GM23338 (cell line): Measurements from ENCODE around the gene LINGO4. TPM values are rescaled to one million over a fixed set of nuclear protein-coding genes. Genes with fewer than 3 reads are reported as not detected.

Experiments used
- ATAC-seq: fragments of 200-7000 bp; cut with Tn5 transposase; 3 replicates; pipeline ENCODE4 v1.9.1; 2020
- DNase-seq: peaks from one replicate; pipeline ENCODE4 v3.0.0-alpha.2; 2015; ENCODE audit warnings: low spot score
- H2AFZ ChIP-seq: fragments of 200-600 bp; sonication (generic); 2 replicates; pipeline ENCODE4 v1.8.0; 2016; ENCODE audit warnings: antibody characterized with exemption, mild to moderate bottlenecking, moderate library complexity
- H3F3A ChIP-seq: fragments of 200-600 bp; sonication (generic); replicated peaks from 2 replicates; pipeline ENCODE4 v1.8.0; 2017; ENCODE audit warnings: antibody characterized with exemption, mixed run types, low read depth
- H3K27ac ChIP-seq: fragments of 200-600 bp; sonication (generic); 2 replicates; pipeline ENCODE4 v1.6.1; 2016; ENCODE audit warnings: low read depth
- H3K27me3 ChIP-seq: fragments of 200-600 bp; sonication (generic); 2 replicates; pipeline ENCODE4 v1.8.0; 2016; ENCODE audit warnings: mild to moderate bottlenecking, mixed run types, moderate library complexity; ENCODE audit not compliant: insufficient read depth
- H3K36me3 ChIP-seq: fragments of 200-600 bp; sonication (generic); 2 replicates; pipeline ENCODE4 v1.8.0; 2016; ENCODE audit warnings: mild to moderate bottlenecking; ENCODE audit not compliant: insufficient read depth
- H3K4me1 ChIP-seq: fragments of 200-600 bp; sonication (generic); 2 replicates; pipeline ENCODE4 v1.8.0; 2016; ENCODE audit warnings: mild to moderate bottlenecking, moderate library complexity; ENCODE audit not compliant: insufficient read depth
- H3K4me2 ChIP-seq: fragments of 200-600 bp; sonication (generic); 2 replicates; pipeline ENCODE4 v1.7.1; 2017; ENCODE audit warnings: mixed run types
- H3K4me3 ChIP-seq: fragments of 200-600 bp; sonication (generic); 2 replicates; pipeline ENCODE4 v1.6.1; 2016; ENCODE audit warnings: mixed run types
- H3K79me2 ChIP-seq: fragments of 200-600 bp; sonication (generic); replicated peaks from 2 replicates; pipeline ENCODE4 v1.8.0; 2017; ENCODE audit warnings: mild to moderate bottlenecking; ENCODE audit not compliant: insufficient read depth
- H3K9me2 ChIP-seq: fragments of 200-600 bp; sonication (generic); 2 replicates; pipeline ENCODE4 v1.8.0; 2017; ENCODE audit not compliant: insufficient read depth
- H4K20me1 ChIP-seq: fragments of 200-600 bp; sonication (generic); replicated peaks from 2 replicates; pipeline ENCODE4 v1.8.0; 2017; ENCODE audit warnings: mild to moderate bottlenecking; ENCODE audit not compliant: insufficient read depth
- H3K27ac Mint-ChIP-seq: 2 replicates; pipeline ENCODE4 v1.8.0; 2020; ENCODE audit warnings: inconsistent platforms, mild to moderate bottlenecking, moderate library complexity, mixed read lengths
- H3K27me3 Mint-ChIP-seq: 3 replicates; pipeline ENCODE4 v1.8.0; 2022; ENCODE audit warnings: low read depth, mild to moderate bottlenecking, moderate library complexity, mixed read lengths, inconsistent platforms; ENCODE audit not compliant: insufficient read depth, poor library complexity
- H3K36me3 Mint-ChIP-seq: 3 replicates; pipeline ENCODE4 v1.8.0; 2021; ENCODE audit warnings: low read depth, mild to moderate bottlenecking, inconsistent platforms, moderate library complexity, mixed read lengths
- H3K4me1 Mint-ChIP-seq: 3 replicates; pipeline ENCODE4 v1.8.0; 2020; ENCODE audit warnings: mild to moderate bottlenecking, inconsistent platforms, mixed read lengths
- H3K4me3 Mint-ChIP-seq: 3 replicates; pipeline ENCODE4 v1.8.0; 2021; ENCODE audit warnings: moderate library complexity, mild to moderate bottlenecking, inconsistent platforms, mixed read lengths
- H3K9me3 Mint-ChIP-seq: 3 replicates; pipeline ENCODE4 v1.8.0; 2020; ENCODE audit warnings: moderate library complexity, mild to moderate bottlenecking, inconsistent platforms, mixed read lengths
- CREB1 ChIP-seq: fragments of 250-450 bp; sonication (Bioruptor Pico); IDR thresholded peaks from 2 replicates; pipeline ENCODE4 v1.5.0; 2020; ENCODE audit warnings: low read depth, mild to moderate bottlenecking, moderate library complexity
- CTCF ChIP-seq, 2 experiments: fragments of 200-600 bp in 1 of 2; sonication (generic) in 1 of 2; conservative IDR thresholded peaks; 2 replicates each; pipeline versions ENCODE4 v1.5.1 to v1.6.1; 2016 to 2017; ENCODE audit warnings: antibody characterized with exemption in 2 of 2, low read depth in 2 of 2, mild to moderate bottlenecking in 2 of 2, moderate library complexity in 1 of 2
- ETS1 ChIP-seq: IDR thresholded peaks from 2 replicates; pipeline ENCODE4 v1.6.1; 2016; ENCODE audit warnings: antibody characterized with exemption
- EZH2 ChIP-seq: fragments of 200-600 bp; sonication (generic); IDR thresholded peaks from one replicate; pipeline ENCODE4 v1.8.0; 2017; ENCODE audit warnings: antibody characterized with exemption, mild to moderate bottlenecking, low read depth; ENCODE audit not compliant: unreplicated experiment
- EZH2phosphoT487 ChIP-seq: fragments of 200-600 bp; sonication (generic); IDR thresholded peaks from one replicate; pipeline ENCODE4 v1.8.1; 2018; ENCODE audit warnings: antibody characterized with exemption; ENCODE audit not compliant: unreplicated experiment
- NANOG ChIP-seq: IDR thresholded peaks from 2 replicates; pipeline ENCODE4 v1.6.1; 2016; ENCODE audit warnings: antibody characterized with exemption, borderline replicate concordance
- POLR2AphosphoS5 ChIP-seq: IDR thresholded peaks from 2 replicates; pipeline ENCODE4 v1.6.1; 2016; ENCODE audit warnings: antibody characterized with exemption, low read depth
- REST ChIP-seq: IDR thresholded peaks from one replicate; pipeline ENCODE4 v1.6.1; 2018; ENCODE audit warnings: antibody characterized with exemption; ENCODE audit not compliant: unreplicated experiment
- ZNF114 ChIP-seq: fragments of 250-450 bp; sonication (Bioruptor Pico); IDR thresholded peaks from 2 replicates; pipeline ENCODE4 v1.5.0; 2020; ENCODE audit warnings: mild to moderate bottlenecking, moderate library complexity
- ZNF331 ChIP-seq: fragments of 250-450 bp; sonication (Bioruptor Pico); IDR thresholded peaks from 2 replicates; pipeline ENCODE4 v1.5.0; 2020; ENCODE audit warnings: low read depth, mild to moderate bottlenecking, moderate library complexity
- ZNF462 ChIP-seq: fragments of 250-450 bp; sonication (Bioruptor Pico); IDR thresholded peaks from 2 replicates; pipeline ENCODE4 v1.5.0; 2020; ENCODE audit warnings: mild to moderate bottlenecking, moderate library complexity
- polyA plus RNA-seq: library from polyadenylated mRNA; unstranded; fragments of >200 nt; fragmentation: Nextera tagmentation; extraction: Ambion mirVana; gene quantifications from 2 replicates; pipeline ENCODE4 v1.2.1, GENCODE V29; 2016
- total RNA-seq: library from RNA; depleted of rRNA; stranded (reverse); fragments of >200 nt; shearing (Covaris generic); gene quantifications from 2 replicates; pipeline ENCODE4 v1.2.3, GENCODE V29; 2014

The LINGO4 gene
- total and polyA plus RNA-seq, 2 experiments from 2014 or later = not detected

GRCh38 chr1:151774256-151774922 is 30.8 kb downstream of the LINGO4 start:
- H3K27ac ChIP-seq = no peak overlapping the region
- H3K9me2 ChIP-seq = no peaks in the 10 kb centered on the region
- Mint-ChIP-seq H3K36me3 (peaks cover 24% of the 10 kb centered on the region), H3K4me3 (no peak overlapping the region), H3K4me1 (no peaks in the 10 kb centered on the region), H3K9me3 (peaks cover 7% of the 10 kb centered on the region; the same call in 2 of the 3 replicates), H3K27me3 (no peaks in the 10 kb centered on the region), H3K27ac (no peak overlapping the region)
- DNase-seq (no peak), ATAC-seq (no peak)
- peaks cover 11% of the 10 kb centered on the region; the same call in 1 of the 2 replicates for H3K36me3 ChIP-seq
- no peaks in the 10 kb centered on the region for H3F3A ChIP-seq
- no peak overlapping the region for H2AFZ ChIP-seq
- H3K4me2 ChIP-seq = no peak overlapping the region
- no peaks in the 10 kb centered on the region for H3K27me3 ChIP-seq
- H4K20me1 ChIP-seq = no peaks in the 10 kb centered on the region
- H3K79me2 ChIP-seq = no peaks in the 10 kb centered on the region
- H3K4me1 ChIP-seq = no peaks in the 10 kb centered on the region
- H3K4me3 ChIP-seq = no peak overlapping the region
- TF ChIP-seq NANOG (no peak), ZNF114 (CRISPR knock-in tag) (no peak), ZNF331 (CRISPR knock-in tag) (no peak), EZH2 (no peak), ETS1 (no peak), ZNF462 (CRISPR knock-in tag) (no peak), REST (no peak), POLR2AphosphoS5 (no peak), CTCF (conservative IDR thresholded peaks at IDR 0.05; ENCODE audit: low read depth in 2 of 2) (no peak), CREB1 (CRISPR knock-in tag) (no peak), EZH2phosphoT487 (no peak)
